ENCODE measurements around the gene ECT2L.

Gene ECT2L

DNA sequence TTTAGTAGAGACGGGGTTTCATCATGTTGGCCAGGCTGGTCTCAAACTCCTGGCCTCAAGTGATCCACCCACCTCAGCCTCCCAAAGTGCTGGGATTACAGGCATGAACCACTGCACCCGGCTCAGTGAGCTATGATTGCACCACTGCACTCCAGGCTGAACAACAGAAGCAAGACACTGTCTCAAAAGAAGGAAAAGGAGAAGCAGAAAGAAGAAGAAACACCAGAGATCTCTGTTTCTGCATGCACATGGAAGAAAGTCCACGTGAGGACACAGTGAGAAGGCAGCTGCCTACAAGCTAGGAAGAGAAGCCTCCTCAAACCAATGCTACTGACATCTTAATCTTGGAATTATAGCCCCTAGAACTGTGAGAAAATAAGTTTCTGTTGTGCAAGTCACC is 16.0 kb downstream of the ECT2L start:
- Histone ChIP-seq H3K36me3 (ENCODE audit: control insufficient read depth, insufficient read depth, low read length) (no peaks in the 10 kb centered on the region), H3K4me3 (ENCODE audit: low read length) (no peak overlapping the region), H3K27ac (ENCODE audit: low read depth, low read length) (no peak overlapping the region)

DNA sequence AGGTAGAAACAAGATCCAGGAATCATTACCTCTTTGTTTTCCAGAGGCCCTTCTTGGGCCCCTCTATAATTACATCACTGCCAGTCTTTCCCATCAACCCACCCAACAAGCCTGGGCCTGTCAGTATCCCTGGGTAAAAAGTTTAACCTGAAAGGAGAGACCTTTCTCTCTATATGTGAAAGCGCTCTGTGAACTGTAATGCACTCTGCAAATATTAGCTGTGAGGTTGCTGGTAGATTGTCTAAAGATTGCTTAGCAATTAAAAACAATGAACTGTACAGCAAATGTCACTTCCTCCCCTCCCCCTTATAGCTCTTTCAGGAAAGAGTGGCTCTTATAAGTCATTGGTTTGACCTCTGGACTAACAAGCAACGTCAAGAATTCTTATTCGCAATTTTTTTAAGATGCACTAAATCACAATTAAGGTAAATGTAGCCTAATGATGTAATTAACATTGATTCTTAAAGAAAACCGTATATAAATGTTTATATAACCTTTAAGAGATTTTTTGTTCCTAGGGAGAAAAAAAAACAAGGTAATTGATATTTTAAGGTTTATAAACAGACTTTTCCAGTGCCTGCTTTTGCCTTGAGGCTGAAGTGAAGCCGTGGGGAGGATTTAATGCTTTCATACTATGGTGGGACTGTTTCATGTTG is 18.4 kb downstream of the ECT2L start:
- no peak overlapping the region for H3K27ac ChIP-seq (ENCODE audit: low read depth, low read length)
- no peaks in the 10 kb centered on the region for H3K36me3 ChIP-seq (ENCODE audit: control insufficient read depth, insufficient read depth, low read length)
- H3K4me3 ChIP-seq (ENCODE audit: low read length): no peak overlapping the region
- H3K4me1 ChIP-seq (ENCODE audit: control insufficient read depth, insufficient read depth, low read length): no peaks in the 10 kb centered on the region
- no peaks in the 10 kb centered on the region for H3K27me3 ChIP-seq (ENCODE audit: control insufficient read depth, insufficient read depth, low read length)
- no peak overlapping the region for H3K9ac ChIP-seq (ENCODE audit: low read length)

More for the DNA sequence above, 16.0 kb downstream of the ECT2L start:
- Histone ChIP-seq H3K4me1 (ENCODE audit: control insufficient read depth, insufficient read depth, low read length) (no peaks in the 10 kb centered on the region), H3K9ac (ENCODE audit: low read length) (no peak overlapping the region), H3K27me3 (ENCODE audit: control insufficient read depth, insufficient read depth, low read length) (no peaks in the 10 kb centered on the region)

DNA sequence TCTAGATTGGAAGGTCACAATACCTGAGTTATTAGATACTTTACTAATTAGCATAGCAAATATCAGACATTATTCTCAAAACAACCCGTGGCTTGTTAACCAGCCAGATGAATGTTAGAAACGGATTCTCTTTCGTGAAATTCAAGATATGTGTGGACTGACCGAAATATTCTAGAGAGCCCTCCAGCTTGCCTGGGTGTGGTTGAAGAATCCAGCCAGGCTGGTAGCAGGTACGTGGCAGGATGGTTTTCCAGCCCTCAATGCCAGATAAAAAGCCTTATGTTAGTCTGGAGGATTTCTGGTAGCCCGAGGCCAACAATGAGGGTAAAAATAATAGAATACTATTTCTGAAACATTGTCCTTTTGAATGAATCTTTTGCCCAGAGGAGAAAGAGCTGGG is 19.3 kb downstream of the ECT2L start:
- no peaks in the 10 kb centered on the region for H3K27me3 ChIP-seq (ENCODE audit: control insufficient read depth, insufficient read depth, low read length)
- no peak overlapping the region for H3K27ac ChIP-seq (ENCODE audit: low read depth, low read length)
- no peaks in the 10 kb centered on the region for H3K36me3 ChIP-seq (ENCODE audit: control insufficient read depth, insufficient read depth, low read length)
- no peaks in the 10 kb centered on the region for H3K4me1 ChIP-seq (ENCODE audit: control insufficient read depth, insufficient read depth, low read length)
- H3K9ac ChIP-seq (ENCODE audit: low read length): no peak overlapping the region
- no peak overlapping the region for H3K4me3 ChIP-seq (ENCODE audit: low read length)

DNA sequence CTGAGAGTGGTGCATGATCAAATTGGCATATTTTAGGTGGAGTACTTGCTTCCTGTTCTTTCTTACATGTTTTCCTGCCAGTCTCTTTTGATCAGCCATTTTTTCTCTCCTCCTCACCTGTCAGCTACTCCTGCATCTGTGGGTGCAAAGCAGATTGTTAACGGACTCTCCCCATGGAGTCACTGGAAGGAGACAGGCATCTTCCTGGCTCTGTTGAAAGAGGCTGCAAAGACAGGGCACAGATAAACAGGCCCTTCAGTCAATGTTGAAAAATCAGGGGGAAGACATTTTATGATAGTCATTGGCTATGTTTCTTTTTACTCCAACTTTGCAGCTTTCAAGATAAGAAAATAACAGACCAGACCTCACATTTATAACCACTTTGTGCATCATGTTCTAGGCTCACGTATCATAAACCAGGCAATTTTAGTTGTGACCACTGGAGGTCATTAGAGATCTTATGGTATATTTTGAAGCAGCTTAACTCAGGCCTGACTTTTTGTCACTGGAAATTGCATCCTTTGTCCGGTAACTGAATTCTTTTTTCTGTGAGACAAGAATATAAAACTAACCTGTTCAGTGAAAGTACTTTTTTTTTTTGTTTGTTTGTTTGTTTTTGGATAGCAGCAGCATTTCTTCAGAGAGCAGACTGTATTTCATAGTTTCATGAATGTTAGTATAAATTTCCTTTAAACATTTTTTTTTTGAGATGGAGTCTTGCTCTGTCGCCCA is 20.1 kb downstream of the ECT2L start:
- no peak overlapping the region for H3K9ac ChIP-seq (ENCODE audit: low read length)
- no peak overlapping the region for H3K4me3 ChIP-seq (ENCODE audit: low read length)
- H3K4me1 ChIP-seq (ENCODE audit: control insufficient read depth, insufficient read depth, low read length): no peaks in the 10 kb centered on the region
- no peaks in the 10 kb centered on the region for H3K27me3 ChIP-seq (ENCODE audit: control insufficient read depth, insufficient read depth, low read length)
- no peak overlapping the region for H3K27ac ChIP-seq (ENCODE audit: low read depth, low read length)
- H3K36me3 ChIP-seq (ENCODE audit: control insufficient read depth, insufficient read depth, low read length): no peaks in the 10 kb centered on the region

GRCh38 chr6:138817799-138818198 is 21.9 kb downstream of the ECT2L start:
- no peaks in the 10 kb centered on the region for H3K27me3 ChIP-seq (ENCODE audit: control insufficient read depth, insufficient read depth, low read length)
- no peak overlapping the region for H3K4me3 ChIP-seq (ENCODE audit: low read length)
- H3K9ac ChIP-seq (ENCODE audit: low read length): no peak overlapping the region
- no peaks in the 10 kb centered on the region for H3K36me3 ChIP-seq (ENCODE audit: control insufficient read depth, insufficient read depth, low read length)
- no peaks in the 10 kb centered on the region for H3K4me1 ChIP-seq (ENCODE audit: control insufficient read depth, insufficient read depth, low read length)
- no peak overlapping the region for H3K27ac ChIP-seq (ENCODE audit: low read depth, low read length)

DNA sequence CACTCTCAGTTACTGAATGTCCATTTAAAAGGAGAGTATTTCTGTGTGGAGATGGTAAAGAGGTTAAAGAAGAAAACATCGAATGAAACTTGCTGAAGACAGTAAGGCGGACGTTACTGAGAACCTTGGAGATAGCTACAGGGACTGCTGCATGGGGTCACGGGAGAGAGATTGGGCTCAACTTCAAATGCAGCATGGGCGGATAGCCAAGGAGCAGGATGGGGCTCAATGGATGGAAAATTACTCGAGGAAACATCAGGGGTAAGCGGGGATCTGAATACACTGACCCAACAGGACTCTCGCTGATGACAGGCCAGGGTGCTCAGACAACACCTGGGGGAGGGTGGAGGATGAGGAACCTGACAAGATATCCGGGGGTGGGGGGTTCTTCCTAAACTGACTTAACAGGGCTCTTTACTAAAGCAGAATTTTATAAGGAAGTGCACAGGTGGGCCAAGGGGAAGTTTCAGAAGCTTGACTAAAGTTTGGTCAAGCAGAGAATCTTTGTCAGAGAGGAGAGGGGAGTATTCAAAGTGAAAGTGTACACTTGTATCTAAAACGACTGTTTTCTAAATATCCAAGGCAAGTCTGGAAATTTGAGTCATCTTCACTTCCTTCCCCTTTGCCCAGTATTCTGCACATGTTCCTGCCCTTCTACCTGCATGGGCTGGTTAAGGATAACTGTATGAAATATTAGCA is 22.8 kb downstream of the ECT2L start:
- H3K27me3 ChIP-seq (ENCODE audit: control insufficient read depth, insufficient read depth, low read length): no peaks in the 10 kb centered on the region
- H3K9ac ChIP-seq (ENCODE audit: low read length): no peak overlapping the region
- H3K4me3 ChIP-seq (ENCODE audit: low read length): no peak overlapping the region
- H3K36me3 ChIP-seq (ENCODE audit: control insufficient read depth, insufficient read depth, low read length): no peaks in the 10 kb centered on the region
- H3K4me1 ChIP-seq (ENCODE audit: control insufficient read depth, insufficient read depth, low read length): no peaks in the 10 kb centered on the region
- no peak overlapping the region for H3K27ac ChIP-seq (ENCODE audit: low read depth, low read length)

DNA sequence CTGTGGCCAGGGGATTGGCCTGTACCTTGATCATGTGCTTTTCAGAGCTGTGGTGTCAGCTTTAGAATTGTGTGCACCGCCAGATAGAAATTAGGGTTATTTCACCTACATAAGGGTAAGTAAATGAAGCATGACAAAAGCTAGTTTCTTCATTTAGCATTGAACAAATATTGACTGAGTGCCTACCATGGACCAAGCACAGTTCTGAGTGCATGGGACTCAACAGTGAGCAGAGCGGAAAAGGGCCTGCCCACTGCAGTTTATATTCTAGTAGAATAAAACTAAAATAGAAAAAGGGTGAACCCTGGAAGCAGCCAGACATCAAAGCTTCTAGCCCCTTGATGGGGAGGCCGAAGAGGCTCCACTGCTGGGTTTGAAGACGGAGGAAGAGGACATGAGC is 25.6 kb downstream of the ECT2L start:
- no peaks in the 10 kb centered on the region for H3K36me3 ChIP-seq (ENCODE audit: control insufficient read depth, insufficient read depth, low read length)
- no peaks in the 10 kb centered on the region for H3K4me1 ChIP-seq (ENCODE audit: control insufficient read depth, insufficient read depth, low read length)
- no peak overlapping the region for H3K4me3 ChIP-seq (ENCODE audit: low read length)
- no peak overlapping the region for H3K9ac ChIP-seq (ENCODE audit: low read length)
- H3K27ac ChIP-seq (ENCODE audit: low read depth, low read length): no peak overlapping the region
- H3K27me3 ChIP-seq (ENCODE audit: control insufficient read depth, insufficient read depth, low read length): no peaks in the 10 kb centered on the region

- no peaks in the 10 kb centered on the region for H3K4me1 ChIP-seq (ENCODE audit: control insufficient read depth, insufficient read depth, low read length)
- no peak overlapping the region for H3K27ac ChIP-seq (ENCODE audit: low read depth, low read length)
- no peak overlapping the region for H3K9ac ChIP-seq (ENCODE audit: low read length)
- no peaks in the 10 kb centered on the region for H3K27me3 ChIP-seq (ENCODE audit: control insufficient read depth, insufficient read depth, low read length)
- no peaks in the 10 kb centered on the region for H3K36me3 ChIP-seq (ENCODE audit: control insufficient read depth, insufficient read depth, low read length)
- no peak overlapping the region for H3K4me3 ChIP-seq (ENCODE audit: low read length)
Measured at GRCh38 chr6:138824482-138825144, 28.7 kb downstream of the ECT2L start.

DNA sequence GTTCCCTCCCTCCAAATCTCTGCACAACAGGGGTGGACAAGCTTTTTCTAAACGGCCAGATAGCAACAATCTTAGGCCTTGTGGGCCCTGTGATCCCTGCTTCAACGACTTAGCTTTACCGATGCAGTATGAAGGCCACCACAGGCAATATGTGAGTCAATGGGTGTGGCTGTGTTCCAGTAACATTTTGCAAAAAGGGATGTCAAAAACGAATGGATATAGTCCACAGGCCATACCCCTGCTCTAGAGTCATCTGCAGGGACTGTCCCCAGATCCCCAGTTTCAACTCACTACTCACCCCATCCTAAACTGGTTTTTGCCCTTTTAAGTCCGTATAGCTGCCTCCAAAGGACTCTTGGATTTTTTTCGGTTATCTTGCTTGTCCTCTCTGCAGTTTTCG is 34.4 kb downstream of the ECT2L start:
- Histone ChIP-seq H3K27ac (ENCODE audit: low read depth, low read length) (no peak overlapping the region), H3K9ac (ENCODE audit: low read length) (no peak overlapping the region), H3K4me1 (ENCODE audit: control insufficient read depth, insufficient read depth, low read length) (peaks cover 4% of the 10 kb centered on the region), H3K27me3 (ENCODE audit: control insufficient read depth, insufficient read depth, low read length) (no peaks in the 10 kb centered on the region), H3K4me3 (ENCODE audit: low read length) (no peak overlapping the region), H3K36me3 (ENCODE audit: control insufficient read depth, insufficient read depth, low read length) (no peaks in the 10 kb centered on the region)

DNA sequence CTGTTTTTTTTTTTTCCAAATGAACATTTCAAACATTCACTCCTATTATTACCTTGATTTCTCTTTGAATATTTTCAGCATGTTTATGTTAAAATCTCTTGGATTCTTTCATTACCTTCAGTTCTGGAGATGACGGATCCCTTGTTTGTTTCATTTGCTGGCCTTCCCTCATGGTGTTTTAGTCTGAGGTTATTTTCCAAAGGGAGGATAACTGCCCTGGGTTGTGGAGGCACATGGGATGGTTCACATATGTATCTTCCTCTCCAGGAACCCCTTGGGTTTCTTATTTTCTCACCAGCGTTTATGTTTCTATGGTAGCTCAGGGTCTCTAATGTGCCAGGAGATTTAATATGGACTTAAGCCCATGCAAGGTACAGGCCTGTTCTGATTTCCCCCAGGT is 36.3 kb downstream of the ECT2L start:
- H3K4me1 ChIP-seq (ENCODE audit: control insufficient read depth, insufficient read depth, low read length): peaks cover 4% of the 10 kb centered on the region
- H3K27me3 ChIP-seq (ENCODE audit: control insufficient read depth, insufficient read depth, low read length): no peaks in the 10 kb centered on the region
- H3K36me3 ChIP-seq (ENCODE audit: control insufficient read depth, insufficient read depth, low read length): no peaks in the 10 kb centered on the region
- no peak overlapping the region for H3K4me3 ChIP-seq (ENCODE audit: low read length)
- no peak overlapping the region for H3K27ac ChIP-seq (ENCODE audit: low read depth, low read length)
- H3K9ac ChIP-seq (ENCODE audit: low read length): no peak overlapping the region

- Histone ChIP-seq H3K27me3 (ENCODE audit: control insufficient read depth, insufficient read depth, low read length) (no peaks in the 10 kb centered on the region), H3K27ac (ENCODE audit: low read depth, low read length) (peak overlapping the region; percentile 61), H3K36me3 (ENCODE audit: control insufficient read depth, insufficient read depth, low read length) (no peaks in the 10 kb centered on the region), H3K9ac (ENCODE audit: low read length) (no peak overlapping the region), H3K4me3 (ENCODE audit: low read length) (no peak overlapping the region), H3K4me1 (ENCODE audit: control insufficient read depth, insufficient read depth, low read length) (peaks cover 4% of the 10 kb centered on the region)
Measured at GRCh38 chr6:138833816-138834539, 38.1 kb downstream of the ECT2L start.

DNA sequence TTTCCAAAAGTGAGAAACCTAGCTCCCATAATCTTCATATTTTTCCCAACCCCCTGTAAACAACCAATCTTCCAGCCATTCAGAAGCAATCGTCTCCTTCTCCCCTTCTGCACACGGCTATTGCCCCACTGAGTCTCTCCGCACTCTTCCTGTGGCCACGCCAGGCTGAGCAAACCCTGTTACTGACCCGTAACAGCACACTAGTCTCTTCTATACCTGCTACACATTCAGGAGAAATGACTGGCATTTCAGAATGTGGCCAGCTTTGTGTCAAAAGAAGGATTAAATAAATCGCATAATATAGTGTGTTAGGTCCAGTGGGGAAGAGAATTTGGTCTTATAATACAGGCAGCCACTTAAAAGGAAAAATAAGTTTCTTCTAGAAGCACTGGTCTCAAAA is 41.4 kb downstream of the ECT2L start:
- Histone ChIP-seq H3K36me3 (ENCODE audit: control insufficient read depth, insufficient read depth, low read length) (no peaks in the 10 kb centered on the region), H3K27ac (ENCODE audit: low read depth, low read length) (no peak overlapping the region), H3K4me1 (ENCODE audit: control insufficient read depth, insufficient read depth, low read length) (peaks cover 4% of the 10 kb centered on the region), H3K9ac (ENCODE audit: low read length) (no peak overlapping the region), H3K4me3 (ENCODE audit: low read length) (no peak overlapping the region), H3K27me3 (ENCODE audit: control insufficient read depth, insufficient read depth, low read length) (no peaks in the 10 kb centered on the region)

Data from rectal smooth muscle tissue (tissue), 1 donor.